ENCODE measurements around the gene COL5A2.

Gene COL5A2

DNA sequence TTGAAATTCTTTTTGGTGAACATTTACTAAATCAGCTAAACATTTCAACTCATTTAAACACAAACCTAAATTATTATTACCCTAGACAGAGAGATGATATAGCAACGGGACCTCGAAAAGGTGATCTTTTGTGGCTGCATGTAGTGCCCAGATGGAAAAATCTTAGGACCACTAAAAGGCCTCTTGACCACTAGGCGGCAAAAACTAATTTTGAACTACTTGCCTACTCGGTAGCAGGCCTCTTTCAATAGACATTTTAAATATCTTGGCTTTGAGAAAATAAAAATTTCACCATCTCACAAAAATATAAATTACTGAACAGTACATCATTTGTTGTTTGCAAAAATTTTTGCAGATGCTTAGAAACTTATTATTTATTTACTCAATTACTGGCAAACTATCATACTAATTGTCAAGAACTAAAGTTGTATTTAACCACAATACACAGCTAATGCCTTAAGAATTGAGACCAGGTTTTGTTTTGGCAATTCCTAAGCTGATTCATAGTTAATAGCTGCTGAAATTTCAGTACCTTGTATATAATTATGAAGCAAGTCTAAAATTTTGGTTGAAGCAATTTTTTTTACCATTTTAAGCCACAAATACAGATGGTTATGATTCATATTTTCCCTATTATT lies 196.0 kb downstream of the COL5A2 start:
- no peak for DNase-seq
